Left lobe of liver (tissue), 2 donors: Measurements from ENCODE around the gene SFMBT2. TPM values are rescaled to one million over a fixed set of nuclear protein-coding genes. Genes with fewer than 3 reads are reported as not detected.
A peak's percentile ranks its signal among the peaks of the same experiment; 100 is the strongest.

Source experiments
- ATAC-seq: fragments of 200-7000 bp; cut with Tn5 transposase; one replicate; pipeline ENCODE4 v1.9.1; 2020; ENCODE audit warnings: mild to moderate bottlenecking, moderate library complexity
- DNase-seq: peaks from one replicate; pipeline ENCODE4 v3.0.0-alpha.2; 2020; ENCODE audit warnings: low spot score
- total RNA-seq: library from RNA; stranded (reverse); gene quantifications from one replicate; pipeline ENCODE4 v1.2.1, GENCODE V29; 2021
- donor health status: DM: no; HTN: no; CAD: no; lungs with moderate emphysema.
- donor health status: DM: no; HTN: yes; CAD: no.

Gene SFMBT2
- total RNA-seq: 1.1 TPM

- ATAC-seq: peak; percentile 72
- DNase-seq: peak; percentile 55
Measured at GRCh38 chr10:7410862-7411670, at the start of gene SFMBT2. SFMBT2 (minus strand) TSS chr10:7411034; CDS start chr10:7381898, 29,136 bp downstream.

GRCh38 chr10:7460006-7460405 lies 49.2 kb upstream of the SFMBT2 start:
- ATAC-seq (no peak), DNase-seq (no peak)

GRCh38 chr10:7458556-7458955 lies 47.7 kb upstream of the SFMBT2 start:
- no peak for DNase-seq
- no peak for ATAC-seq

- ATAC-seq (peak; percentile 19), DNase-seq (no peak)
Measured at GRCh38 chr10:7457478-7458316, 46.9 kb upstream of the SFMBT2 start.

GRCh38 chr10:7449063-7449695 lies 38.3 kb upstream of the SFMBT2 start:
- no peak for DNase-seq
- no peak for ATAC-seq

- ATAC-seq: no peak
- DNase-seq: no peak
Measured at GRCh38 chr10:7445474-7446185, 34.8 kb upstream of the SFMBT2 start.

- ATAC-seq: peak; percentile 31
- DNase-seq: no peak
Measured at GRCh38 chr10:7444551-7445121, 33.8 kb upstream of the SFMBT2 start.

- DNase-seq (no peak), ATAC-seq (no peak)
Measured at GRCh38 chr10:7443036-7443435, 32.2 kb upstream of the SFMBT2 start.

- ATAC-seq (no peak), DNase-seq (no peak)
Measured at GRCh38 chr10:7441403-7442147, 30.7 kb upstream of the SFMBT2 start.

- ATAC-seq (no peak), DNase-seq (no peak)
Measured at GRCh38 chr10:7439696-7440095, 28.9 kb upstream of the SFMBT2 start.

- ATAC-seq (no peak), DNase-seq (no peak)
Measured at GRCh38 chr10:7438196-7438986, 27.6 kb upstream of the SFMBT2 start.

GRCh38 chr10:7436490-7437100 lies 25.8 kb upstream of the SFMBT2 start:
- ATAC-seq: no peak
- DNase-seq: no peak

GRCh38 chr10:7435674-7436073 lies 24.8 kb upstream of the SFMBT2 start:
- no peak for ATAC-seq
- DNase-seq: no peak

GRCh38 chr10:7434378-7434777 lies 23.5 kb upstream of the SFMBT2 start:
- no peak for DNase-seq
- no peak for ATAC-seq

GRCh38 chr10:7433861-7434260 lies 23.0 kb upstream of the SFMBT2 start:
- no peak for DNase-seq
- ATAC-seq: no peak

GRCh38 chr10:7432884-7433726 lies 22.3 kb upstream of the SFMBT2 start:
- no peak for DNase-seq
- no peak for ATAC-seq

- ATAC-seq (no peak), DNase-seq (no peak)
Measured at GRCh38 chr10:7428673-7429350, 18.0 kb upstream of the SFMBT2 start.
